Activated T-cell treated with anti-CD3 and anti-CD28 coated beads for 1 hour (primary cell): Measurements from ENCODE around the gene CTNNA3.

Source experiments
- DNase-seq: peaks from one replicate; pipeline ENCODE4 v3.0.0-alpha.2; 2020; ENCODE audit warnings: low read depth

Gene CTNNA3

DNA sequence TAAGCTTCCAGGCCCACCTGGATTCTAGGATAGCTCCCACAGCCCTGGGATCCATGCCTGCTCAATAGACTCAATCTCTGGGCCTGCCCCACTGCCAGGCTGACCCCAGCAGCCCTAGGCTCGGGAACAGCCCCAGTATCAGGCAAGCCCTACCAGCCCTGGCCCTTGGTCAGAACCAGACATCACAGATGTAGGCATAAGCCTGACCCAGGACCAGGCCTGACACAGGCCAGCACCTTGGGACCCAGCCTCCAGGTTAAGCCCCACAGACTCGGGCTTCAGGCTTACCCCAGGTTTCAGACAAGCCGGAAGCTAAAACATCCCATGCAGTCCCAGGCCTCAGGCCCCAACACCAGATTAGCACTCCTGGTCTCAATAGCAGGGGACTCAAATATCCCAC is 1046.4 kb downstream of the CTNNA3 start:
- DNase-seq = no peak

DNA sequence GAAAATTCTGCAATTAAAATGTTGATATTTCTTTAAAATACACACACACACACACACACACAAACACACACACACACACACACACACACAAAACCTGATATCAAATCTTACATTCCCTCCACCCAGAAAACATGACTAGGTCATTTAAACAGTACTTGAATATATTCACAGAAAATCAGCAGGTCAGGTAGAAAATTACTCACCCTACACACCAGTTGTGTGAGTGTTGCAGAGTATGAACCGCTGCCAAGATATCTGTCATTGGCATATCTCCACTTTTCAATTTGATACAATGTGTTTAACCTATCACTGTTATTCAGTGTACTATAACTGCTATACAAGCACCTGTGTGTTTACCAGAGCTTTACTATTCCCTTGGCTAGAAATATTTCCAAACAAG is 1053.8 kb downstream of the CTNNA3 start:
- DNase-seq = no peak

DNA sequence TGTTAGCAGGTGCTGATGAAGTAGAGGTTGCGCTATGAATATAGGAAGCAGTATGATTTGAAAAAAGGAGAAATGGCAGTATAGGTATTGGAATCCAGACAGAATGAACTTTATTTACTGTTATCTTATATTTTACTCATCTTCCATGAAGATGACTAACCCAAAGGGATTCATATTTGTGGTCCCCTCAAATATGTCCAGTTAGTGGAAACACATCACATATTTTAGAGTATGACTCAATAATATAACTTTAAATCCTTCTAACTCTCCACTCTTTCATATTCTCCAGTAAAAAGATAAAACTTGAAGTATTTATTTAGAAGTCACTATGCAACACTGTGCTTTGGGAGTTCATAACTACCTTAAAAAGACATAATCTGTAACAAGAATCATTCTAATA is 1056.6 kb downstream of the CTNNA3 start:
- no peak for DNase-seq

DNA sequence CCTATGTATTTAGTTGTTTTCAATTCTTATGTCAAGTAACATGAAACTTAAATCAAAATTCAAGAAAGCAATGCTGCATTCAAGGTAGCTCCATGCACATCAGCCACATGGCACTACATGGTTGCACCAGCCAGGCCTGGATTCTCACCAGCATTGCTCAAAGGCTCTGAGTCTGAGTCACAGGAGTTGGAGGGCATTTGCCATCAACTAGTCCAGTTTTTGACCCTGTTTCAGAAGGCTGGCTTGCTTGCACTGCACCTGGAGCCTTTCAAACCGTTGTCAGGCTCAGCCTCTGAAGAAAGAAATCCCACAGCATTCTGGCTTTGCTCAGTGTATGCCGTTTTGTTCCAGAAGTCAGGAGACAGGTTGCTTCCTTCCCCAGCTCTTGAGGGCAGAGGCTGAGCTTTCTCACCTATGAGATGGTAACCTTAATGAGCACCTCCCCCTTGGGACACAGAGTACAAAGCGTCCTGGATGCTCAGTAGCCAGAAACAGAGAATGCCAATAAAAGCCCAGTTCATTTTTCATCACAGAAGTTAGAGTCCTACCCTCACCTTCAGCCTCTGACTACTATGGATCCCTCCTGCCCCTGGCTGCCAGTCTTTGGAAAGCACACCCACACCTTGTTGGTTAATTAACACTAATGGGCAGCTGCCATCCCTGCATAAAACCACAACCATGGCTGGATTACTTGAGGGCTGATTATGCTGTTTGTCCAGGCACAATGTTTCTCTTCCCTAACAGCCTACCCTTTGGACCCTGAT is 1058.5 kb downstream of the CTNNA3 start:
- no peak for DNase-seq

DNA sequence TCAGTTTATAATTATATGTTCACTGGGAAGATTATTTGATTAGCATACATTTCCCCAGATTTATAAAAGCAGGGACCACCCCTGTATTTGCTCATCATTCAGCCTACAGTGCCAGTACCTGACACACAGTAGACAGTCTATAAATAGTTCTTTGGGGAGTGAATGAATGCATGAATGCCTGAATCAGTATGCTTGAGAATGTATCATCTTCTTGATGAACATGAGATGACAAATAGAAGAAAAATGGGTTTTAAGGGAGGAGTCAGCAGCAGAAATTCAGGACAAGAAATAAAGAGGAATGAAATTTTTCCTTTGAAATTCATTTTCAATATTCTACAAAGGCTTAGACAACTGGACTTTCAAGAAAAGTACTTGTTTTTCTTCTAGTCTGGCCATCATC is 1066.0 kb downstream of the CTNNA3 start:
- no peak for DNase-seq

DNA sequence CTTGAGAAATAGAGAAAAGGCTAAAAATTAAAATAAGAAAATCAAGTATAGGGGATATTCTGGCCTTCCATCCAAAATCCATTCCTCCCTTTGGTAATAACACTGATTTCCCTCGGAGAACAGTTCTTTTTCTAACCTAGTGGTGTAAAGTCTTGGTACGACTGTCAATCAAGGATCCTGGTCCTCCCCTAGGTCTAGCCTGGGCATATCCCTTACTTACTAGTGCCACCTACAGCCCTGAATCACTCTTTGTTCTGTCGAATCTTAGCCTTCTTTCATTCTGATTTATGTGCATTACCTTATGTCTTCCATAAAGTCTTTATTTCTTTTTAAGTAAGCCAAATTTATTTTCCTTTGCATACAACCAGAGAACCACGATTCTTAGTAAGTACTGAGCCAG is 1068.8 kb downstream of the CTNNA3 start:
- no peak for DNase-seq

DNA sequence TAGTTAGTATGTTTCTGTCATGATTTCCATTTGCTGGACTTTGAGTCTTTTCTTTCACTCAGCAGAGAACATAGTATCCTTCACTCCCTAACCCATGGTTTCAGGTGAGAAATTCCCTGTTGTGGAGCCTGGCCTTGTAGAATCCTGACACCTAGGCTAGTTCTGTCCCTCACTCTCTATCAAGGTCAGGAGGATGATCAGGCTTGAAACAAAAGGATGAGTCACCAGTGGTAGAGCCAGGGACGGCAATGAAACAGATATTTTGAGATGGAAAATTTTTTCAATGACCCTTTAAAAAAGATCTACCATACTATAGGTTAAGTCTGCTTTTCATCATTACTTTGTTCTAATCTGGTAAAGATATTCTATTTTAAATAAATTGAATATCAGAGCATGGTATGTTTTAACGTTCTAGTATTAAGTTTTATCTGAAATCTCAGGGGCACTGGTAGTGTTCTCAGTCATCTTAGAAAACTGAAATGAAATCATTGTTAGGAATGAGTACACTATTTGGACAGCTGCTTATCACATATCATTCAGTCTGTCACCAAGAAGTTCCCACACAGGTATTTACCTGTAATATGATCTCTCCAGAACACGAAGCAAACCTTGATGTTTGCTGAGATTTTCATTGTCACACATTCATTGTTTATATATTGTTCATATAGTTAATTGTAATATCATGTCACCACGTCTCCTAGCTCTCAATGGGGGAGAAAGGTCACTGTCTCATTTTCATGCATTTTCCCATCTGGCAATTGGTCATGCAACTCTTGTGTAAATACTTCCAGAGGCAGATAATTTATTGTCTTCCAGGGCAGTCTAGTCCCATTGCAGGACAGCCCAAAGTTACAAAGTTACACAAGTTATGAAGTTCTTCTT is 1070.0 kb downstream of the CTNNA3 start:
- no peak for DNase-seq

DNA sequence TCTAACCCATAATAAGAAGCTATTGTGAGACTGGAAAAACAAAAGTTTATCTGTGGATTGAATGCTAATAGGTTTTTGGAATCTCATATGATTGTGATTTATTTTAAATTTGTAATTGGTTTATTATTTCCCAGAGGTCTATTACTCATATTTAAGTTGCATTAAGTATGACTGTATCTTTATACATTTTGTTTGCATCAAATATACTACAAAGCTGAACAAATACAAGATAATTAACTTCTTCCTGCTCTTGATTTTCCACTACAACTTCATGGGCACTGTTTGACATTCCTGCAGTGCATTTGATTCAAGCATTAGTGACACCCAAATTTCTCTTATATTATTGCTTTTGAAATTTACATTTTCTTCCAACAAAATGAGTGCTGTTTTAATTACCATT is 1073.9 kb downstream of the CTNNA3 start:
- no peak for DNase-seq

DNA sequence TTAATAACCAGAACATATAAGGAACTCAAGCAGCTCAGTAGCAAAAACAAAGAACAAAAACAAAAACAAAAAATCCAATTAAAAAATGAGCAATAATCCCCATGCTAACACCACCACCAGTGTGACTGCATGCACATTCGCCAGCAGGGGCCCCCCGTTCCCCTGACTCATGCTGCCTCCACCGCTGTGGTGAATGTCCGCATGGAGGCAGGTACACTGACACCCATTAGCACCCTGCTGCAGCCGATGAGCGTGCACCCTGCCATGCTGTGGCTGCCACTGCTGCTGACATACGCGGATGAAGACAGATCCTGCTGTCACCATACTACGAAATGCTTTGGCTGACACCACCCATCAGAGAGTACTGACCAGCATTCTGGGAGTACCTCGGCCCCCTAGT is 1091.8 kb downstream of the CTNNA3 start:
- DNase-seq = no peak

DNA sequence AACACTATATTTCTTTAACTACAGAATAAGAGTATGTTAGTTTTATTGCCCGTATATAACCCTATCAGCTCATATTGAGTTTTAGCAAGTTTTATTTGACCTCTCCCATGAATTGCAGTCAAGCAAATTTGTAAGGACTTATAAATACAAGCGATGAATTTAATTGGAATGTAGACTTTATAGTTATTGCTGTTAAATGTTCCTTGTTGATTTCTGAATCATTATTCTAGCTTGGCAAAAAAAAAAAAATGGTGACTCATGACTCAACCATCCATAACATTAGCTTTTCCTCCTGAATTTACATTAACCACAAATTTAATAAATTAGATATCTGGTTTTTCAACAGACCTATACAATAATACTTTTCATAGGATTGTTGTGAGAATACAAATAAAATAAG is 1104.1 kb downstream of the CTNNA3 start:
- DNase-seq = no peak

DNA sequence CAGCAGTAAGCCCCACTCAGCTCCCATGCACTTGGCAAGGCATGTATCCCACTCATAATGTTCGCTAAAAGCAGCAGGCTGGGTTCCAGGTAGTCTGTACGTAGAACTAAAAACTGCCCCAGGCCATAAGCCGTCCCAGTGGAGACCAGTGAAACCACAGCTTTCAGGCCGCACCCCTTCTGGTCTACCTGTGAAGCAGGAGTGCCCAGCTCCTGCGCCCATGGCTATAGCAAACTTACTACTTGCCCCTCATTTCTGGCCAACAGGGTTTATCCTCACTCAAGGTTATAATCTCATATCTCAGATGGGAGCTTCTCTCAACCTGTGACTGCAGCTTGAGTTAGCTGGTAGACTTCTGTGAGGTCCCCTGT is 1108.3 kb downstream of the CTNNA3 start:
- DNase-seq = no peak

DNA sequence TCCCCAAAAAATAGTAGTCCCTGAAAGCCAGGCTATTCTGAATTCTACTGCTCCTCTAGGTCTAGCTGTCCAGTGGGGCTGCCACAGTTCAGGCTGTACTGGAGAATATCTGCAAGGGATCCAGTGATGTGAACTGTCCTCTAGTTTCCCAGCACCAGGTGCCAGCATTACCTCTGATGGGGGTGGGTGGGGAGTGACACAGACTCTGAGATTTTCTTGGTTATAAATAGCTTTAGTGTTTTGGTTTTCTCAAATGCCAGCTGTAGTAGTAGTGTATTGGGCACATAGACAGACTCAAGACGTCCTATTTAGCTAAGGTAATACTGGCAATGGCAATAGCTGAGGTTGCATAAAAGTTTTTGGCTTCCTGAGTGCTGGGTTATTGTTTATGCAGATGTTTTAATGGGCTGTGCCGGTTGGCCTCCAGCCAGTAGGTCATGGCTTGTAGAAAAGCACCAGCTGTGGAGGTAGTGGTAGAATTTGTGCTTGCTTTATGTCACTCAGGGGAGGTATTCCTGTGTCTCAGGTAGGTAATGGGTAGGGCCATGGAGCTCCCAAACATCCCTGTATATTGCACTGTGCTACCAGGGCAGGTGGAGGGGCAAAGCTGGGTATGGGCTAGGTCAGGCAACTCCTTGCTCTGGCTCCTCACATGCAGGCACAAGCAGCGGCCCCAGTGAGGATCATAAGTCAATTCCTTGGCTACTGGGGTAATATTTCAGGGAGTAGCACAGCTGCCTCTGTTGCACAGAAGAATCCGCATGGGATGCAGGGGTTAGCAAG is 1108.9 kb downstream of the CTNNA3 start:
- DNase-seq = no peak

DNA sequence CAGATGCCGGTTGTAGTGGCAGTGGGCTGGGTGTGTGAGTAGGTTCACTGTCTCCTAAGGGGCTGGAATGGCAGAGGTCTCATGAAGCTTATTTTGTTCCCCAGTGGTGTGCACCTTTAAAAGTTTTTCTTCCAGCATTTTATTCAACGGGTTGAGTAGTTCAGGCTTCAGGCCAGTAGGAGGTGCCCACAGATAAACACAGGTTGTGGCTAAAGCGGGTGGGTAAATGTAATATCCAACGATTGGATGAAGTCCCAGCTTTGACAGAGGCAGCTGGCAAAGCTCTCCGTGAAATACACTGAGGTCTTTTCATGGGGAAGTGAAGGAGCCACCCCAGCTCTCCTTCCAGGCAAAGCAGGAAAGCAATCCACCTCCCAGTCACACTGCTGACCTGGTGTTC is 1109.9 kb downstream of the CTNNA3 start:
- no peak for DNase-seq

DNA sequence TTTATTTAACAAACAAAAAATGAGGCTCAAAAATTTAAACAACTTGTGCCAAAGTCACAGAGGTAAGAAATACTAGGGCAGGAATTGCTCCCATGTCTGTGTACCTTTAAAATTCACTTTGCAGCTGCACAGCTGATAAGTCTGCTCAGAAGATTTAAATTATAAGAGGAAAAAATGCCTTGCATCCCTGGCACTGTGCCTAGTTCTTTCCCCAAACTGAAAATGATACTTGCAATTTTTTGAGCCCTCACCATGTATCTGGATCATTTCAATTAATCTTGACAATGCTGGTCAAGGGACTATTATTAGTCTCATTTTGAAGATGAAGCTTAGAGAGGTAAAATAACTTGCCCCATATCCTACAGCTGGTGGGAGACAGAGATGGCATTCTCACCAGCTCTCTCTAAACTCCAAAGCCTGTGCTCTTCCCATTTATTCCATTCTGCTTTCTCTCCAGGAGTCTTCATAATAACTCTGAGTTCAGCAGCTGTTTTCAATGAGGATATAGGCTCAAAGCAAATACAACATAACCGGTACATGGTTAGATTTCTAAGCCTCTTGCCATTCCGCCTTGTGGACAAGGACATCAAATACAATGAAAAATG is 1120.6 kb downstream of the CTNNA3 start:
- DNase-seq = no peak

DNA sequence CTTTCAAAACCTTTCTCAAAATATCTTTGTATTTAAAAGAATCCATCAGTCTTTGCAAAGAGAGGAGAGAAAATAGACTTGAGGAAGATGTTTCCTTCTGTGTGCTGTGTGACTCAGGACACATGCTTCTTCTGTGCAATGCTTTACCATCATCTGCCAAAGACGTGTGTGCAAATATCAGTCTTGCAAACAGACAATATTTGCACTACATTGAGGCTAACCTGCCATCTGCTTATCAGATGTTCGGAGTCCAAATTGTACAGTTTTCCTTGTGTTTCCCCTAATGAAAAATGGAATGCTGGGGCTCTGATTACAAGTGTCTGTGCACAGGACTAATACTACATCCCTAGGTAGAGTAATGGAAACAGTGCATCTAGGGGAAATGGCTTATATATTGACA is 1123.3 kb downstream of the CTNNA3 start:
- no peak for DNase-seq

DNA sequence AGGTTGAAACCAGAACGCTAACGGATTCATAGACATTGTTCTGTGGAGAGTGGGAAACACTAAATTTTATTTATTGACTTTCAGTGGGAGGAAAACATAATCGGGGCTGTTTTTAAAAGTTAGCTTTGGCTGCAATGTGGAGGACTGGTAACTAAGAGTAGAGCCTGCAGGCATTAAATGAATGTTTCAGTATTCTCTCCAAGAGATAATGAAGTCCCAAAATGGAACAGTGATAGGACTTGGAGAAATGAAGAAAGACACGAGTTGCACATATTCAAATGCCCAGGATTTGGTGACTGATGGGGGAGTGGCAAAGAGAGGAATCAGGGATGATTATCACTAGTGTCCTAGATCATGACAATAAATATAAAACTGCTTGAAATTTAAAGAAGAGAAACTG is 1130.0 kb downstream of the CTNNA3 start:
- no peak for DNase-seq

DNA sequence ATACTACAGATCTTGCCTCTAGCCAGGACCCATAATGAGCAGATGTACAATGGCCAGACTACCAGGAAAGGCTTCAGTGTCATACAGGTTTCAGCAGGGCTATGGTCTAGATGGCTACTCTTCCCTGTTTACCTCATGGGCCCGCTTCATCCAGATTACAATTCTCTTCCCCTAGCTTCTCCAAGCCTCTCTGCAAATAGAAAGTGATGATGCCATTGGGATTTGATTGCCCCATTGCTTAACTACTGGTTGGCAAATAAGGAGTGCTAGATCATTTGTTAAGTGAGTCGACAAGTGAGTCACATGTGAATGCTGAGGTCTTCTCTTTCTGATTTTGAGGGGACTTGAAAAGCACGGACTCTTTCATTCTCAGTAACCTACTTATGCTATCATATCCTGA is 1131.7 kb downstream of the CTNNA3 start:
- DNase-seq = no peak

DNA sequence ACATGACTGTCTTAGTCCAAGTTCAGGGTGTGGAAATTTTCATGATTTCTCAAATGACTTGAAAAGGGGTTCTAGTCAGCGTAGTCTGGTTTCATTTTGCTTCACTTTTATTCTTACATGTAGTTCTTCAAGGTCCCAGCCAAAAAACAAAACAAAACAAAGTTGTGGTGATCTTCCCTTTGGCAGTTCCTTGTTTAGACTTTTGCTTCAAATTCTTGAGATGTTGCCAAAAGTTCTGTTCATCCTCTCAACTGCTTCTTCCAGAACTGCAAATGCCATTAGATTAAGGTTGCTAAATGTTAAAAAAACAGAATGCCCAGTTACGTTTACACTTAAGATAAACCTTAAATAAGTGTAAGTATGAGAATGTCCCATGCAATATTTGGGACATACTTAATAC is 1140.9 kb downstream of the CTNNA3 start:
- no peak for DNase-seq

DNA sequence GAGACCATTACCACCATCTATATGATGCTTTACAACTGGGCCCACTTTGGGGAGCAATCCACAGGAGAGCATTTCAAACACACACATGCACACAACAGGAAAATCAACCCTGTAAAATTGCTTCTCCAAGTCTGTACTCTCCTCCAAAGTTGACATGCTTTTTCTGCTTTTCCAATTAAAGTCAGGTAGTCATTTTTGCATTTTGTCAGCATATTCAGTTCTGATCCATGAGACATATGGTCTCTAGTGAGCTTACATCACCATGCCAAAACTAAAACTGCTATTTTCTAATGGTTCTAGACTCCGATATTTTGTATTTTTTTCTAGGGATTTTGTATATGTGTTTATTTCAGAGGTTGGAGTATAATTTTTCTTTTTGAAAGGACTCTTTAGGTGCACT is 1143.7 kb downstream of the CTNNA3 start:
- DNase-seq = no peak

DNA sequence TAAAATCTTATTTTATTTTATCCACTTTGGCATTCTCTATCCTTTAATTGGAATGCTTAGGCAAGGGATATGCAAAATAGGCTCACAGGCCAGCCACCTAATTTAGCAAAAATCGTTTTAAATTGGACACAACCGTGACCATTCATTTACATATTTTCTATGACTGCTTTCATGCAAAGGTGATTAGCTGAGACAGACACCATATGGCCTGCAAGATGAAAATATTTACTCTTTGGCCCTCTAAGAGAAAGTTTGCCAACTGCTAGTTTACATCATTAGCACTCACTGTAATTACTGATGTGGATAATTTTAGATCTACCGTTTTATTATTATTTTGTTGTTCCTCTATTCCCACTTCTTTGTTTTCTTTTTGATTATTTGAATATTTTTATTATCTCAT is 1145.6 kb downstream of the CTNNA3 start:
- no peak for DNase-seq

DNA sequence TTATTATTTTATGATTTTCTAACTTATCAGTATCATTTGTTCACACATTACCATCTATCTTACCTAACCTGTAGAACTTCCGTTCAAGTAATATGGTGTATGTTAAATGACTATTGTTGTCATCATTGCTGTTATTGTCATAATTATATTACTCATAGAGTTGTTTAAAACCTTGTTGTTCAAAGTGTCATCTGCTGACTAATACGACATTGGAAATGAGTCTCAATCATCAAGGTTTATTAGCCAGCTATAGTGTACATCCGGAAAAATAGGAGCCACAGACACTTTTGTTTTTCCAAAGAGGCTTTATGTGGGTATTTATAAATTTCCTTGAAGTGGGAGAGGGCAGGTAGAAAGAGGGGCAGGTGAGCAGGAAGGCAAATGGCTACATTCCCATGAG is 1157.1 kb downstream of the CTNNA3 start:
- DNase-seq = no peak

DNA sequence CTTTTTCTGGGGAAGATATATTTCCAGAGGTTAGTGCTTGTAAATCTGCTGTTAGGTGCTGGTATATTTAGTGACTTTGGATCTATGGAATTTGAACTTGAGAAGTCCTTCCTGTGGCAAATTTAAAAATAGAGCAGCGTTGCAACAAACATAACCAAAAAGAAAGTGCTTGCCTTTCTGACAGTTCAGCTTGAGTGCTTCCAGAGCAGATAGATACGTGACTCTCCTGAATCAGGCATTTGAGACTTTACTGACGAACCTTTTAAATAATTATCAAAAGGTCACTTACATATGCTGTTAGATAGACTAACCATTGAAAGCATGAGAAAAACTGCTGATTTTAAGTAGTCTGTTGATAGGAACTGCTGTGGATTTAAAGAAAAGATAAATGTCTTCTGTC is 1157.6 kb downstream of the CTNNA3 start:
- no peak for DNase-seq
